Epithelial cell of prostate (primary cell): ENCODE results near the gene PRR23B.
"Not testable (repeated sequence)": the region's sequence is repeated elsewhere in the genome, so short reads cannot be mapped to it uniquely, and the experiment has no call there.

Source experiments
- DNase-seq: peaks from one replicate; pipeline ENCODE4 v3.0.0-alpha.2; 2011; ENCODE audit warnings: low read depth, low spot score
- H3K27ac ChIP-seq: fragments of 450-650 bp; 2 replicates; pipeline ENCODE4 v1.5.1; 2017; ENCODE audit warnings: mild to moderate bottlenecking

The PRR23B gene

DNA sequence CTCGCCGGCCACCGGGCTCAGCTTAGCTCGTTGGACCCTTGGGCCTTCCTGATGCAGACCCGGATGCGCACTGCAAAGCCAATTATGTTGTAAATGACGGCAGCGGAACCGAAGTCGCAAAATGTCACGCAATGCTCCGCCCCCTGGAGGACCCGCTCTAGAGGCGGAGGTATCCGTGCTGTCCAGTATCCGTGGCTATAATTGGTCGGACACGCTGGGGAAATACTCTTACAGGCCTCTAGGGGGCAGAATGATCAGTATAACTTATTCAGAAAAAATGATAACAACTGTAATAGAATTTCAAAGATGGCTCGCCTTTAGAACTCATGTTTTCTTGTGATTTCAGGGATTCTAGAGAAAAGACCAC, at the start of gene PRR23B:
TSS of gene PRR23B (minus strand) at position 59 of the 367 bp plus-strand sequence. CDS start 265 bp downstream, outside the sequence.
- DNase-seq: no peak
- H3K27ac ChIP-seq: no peak within 1 kb of the TSS

DNA sequence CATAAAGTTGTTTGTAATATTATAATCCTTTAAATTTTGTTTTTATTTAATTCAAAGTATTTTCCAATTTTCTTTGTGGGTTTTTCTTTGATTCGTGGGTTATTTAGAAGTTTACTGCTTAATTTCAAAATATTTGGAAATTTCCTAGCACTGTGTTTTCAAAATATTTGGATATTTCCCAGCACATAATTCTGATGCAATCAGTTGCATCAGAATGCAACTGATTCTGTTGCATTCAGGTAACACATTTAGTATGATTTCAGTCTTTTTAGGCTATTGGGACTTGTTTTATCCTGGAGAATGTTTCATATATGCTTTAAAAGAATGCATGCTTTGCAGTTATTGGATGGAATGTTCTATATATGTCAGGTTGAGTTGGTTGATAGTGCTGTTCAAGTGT, 42.2 kb upstream of the PRR23B start:
- H3K27ac ChIP-seq: no peak overlapping the region
- DNase-seq: no peak

DNA sequence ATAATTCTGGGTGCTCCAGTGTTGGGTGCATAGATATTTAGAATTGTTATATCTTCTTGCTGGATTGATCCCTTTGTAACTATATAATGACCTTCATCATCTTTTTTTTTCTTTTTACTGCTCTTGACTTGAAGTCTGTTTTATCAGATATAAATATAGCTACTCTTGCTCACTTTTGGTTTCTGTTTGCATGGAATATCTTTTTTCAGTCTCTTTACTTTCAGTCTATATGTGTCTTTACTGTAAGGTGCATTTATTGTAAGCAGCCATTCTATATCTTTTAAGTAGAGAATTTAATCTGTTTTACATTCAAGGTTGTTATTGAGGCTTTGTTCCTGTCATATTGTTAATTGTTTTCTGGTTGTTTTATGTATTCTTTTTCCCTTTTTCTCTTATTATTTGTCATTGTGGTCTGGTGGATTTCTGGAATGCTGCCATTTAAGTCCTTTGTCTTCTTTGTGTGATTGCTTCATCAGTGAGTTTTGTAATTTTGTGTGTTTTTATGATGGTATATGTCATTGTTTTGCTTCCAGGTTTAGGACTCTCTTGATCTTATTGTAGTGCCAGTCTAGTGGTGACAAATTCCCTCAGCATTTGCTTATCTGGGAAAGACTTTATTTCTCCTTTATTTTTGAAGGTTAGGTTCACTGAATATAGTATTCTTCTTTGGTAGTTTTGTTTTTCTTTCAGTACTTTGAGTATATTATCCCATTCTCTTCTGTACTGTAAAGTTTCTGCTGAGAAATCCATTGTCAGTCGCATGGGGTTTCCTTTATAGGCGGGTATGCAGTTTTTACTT, 32.3 kb upstream of the PRR23B start:
- no peak overlapping the region for H3K27ac ChIP-seq
- DNase-seq: no peak

DNA sequence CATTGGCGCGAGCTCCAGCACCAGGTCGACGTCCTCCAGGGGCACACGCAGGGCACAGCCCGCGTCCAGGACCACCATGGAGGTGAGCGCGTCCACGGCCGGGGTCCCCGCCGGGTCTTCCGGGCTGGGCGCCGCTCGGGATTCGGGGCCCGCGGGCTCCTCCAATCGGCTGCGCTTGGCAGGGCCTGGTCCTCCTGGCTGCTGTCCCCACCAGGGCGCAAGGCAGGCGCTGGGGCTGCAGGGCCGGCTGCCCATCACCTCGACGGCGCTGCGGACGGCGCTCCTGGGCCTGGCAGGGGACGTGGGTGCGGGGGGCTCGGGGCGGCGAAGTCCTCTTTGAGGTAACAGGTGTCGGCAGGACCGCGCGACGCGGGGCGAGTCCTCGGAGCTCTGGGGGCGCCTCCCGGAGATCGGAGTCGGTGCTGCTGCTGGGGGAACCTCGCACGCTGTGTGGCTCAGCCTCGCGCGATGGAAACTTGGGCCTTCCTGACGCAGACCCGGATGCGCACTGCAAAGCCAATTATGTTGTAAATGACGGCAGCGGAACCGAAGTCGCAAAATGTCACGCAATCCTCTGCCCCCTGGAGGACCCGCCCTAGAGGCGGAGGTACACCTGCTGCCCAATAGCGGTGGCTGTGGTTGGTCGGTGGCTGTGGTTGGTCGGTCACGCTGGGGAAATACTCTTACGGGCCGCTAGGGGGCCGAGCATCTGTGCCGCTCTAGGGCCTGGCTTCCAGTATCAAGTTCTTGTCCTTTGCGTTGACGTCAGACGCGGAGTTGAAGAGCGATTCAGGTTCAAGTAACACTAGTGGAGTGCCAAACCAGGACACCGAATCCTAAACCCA, 23.9 kb upstream of the PRR23B start, which contains the start of gene PRR23C:
TSS of gene PRR23C (minus strand) at position 527 of the 845 bp plus-strand sequence. CDS start at position 255, 272 bp downstream.
- no peak for DNase-seq

DNA sequence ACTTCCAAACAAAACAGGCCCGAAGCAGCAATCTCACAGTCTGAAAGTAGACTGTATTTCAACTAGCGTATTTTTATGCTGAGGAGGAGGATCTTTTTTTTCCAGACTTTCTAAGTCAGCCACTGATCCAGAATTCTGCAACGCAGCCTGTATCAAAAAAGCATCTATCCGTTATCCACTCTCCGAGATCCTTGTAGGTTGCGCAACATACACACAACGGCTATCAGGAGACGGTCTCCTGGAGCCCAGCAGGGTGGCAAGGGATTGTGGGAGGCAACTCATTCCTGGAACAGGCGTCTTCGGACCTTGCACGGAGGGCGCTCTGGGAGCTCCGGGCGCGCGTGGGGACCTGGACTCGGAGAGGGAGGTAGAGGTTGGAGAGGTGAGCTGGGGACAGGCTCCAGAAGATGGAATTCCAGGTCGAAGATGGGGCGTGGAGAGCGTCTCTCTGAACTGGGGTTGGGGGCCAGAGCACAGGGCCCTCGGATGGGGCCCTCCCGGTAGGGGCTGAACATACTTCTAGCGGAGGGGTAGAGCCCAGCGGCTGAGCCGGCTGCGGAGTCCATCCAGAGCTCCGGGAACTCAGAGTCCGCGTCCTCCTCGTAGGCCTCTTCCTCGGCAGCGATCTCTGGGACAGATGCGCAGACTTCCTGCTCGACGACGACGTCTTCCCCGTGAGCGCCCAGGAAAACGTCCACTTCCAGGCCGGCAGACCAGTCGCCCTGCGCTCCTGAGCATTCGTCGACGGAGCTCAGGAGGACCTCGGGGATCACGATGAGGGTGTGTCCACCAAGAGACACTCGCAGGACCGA, 23.0 kb upstream of the PRR23B start:
- no peak for DNase-seq
- no peak overlapping the region for H3K27ac ChIP-seq

More for the DNA sequence above, 23.9 kb upstream of the PRR23B start, which contains the start of gene PRR23C:
- H3K27ac ChIP-seq: no peak within 1 kb of the TSS

DNA sequence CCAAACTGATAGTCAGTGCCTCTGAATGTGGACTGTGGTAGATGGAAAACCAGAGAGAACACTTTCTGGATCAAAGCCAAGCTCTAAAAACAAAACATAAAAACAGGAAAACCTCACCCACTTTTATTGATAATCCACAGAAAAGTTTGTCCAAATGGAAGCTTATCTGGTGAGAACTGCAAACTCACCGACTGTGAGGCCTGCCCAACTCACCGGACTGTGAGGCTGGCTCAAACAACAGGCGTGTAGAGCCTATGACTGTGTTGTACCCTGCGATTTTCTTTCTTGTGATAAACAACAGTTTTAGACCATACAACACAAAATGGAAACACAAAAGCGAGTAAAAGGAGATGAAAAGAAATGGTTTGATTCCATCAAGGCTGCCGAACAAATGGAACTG, 16.8 kb upstream of the PRR23B start:
- no peak overlapping the region for H3K27ac ChIP-seq
- DNase-seq: no peak

DNA sequence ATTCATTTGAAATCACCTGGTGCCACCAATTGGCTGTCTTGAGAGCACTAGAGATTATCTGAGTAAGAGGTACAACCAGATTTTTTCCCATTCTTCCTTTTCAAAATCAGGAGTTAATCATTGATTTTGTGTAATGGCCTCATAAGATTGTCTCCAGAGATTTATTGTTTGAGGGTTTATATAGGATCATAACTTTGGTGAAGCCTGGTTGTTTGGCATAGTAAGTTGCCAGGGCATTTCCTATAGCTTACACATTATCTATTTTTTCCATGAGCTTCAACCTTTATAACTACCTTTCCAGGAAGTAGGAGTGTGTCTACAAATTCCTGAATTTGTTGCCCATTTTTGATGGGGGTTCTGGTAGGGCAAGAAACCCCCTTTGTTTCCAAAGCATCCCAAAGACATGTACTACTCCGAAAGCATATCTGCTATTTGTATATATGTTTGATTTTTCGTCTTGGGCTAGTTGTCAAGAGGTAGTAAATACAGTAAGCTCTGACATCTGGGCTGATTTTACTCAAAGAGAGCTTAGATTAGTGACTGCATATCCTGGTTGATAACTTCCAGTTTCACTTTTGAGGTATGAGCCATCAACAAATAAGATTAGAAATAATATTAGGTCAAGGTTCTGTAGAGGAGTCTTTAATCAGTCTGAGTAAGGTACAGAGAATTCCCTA, 11.7 kb upstream of the PRR23B start:
- H3K27ac ChIP-seq: no peak overlapping the region
- DNase-seq: no peak

DNA sequence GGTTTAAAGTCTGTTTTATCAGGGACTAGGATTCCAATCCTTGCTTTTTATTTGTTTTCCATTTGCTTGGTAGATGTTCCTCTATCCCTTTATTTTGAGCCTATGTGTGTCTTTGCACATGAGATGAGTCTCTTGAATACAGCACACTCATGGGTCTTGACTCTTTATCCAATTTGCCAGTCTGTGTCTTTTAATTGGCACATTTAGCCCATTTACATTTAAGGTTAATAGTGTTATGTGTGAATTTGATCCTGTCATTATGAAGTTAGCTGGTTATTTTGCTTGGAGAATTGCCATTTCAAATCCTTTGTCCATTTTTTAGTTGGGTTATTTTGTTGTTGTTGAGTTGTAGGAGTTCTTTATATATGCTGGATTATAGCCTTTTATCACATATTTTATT, 9.8 kb upstream of the PRR23B start:
- not testable (repeated sequence) for DNase-seq, H3K27ac ChIP-seq

DNA sequence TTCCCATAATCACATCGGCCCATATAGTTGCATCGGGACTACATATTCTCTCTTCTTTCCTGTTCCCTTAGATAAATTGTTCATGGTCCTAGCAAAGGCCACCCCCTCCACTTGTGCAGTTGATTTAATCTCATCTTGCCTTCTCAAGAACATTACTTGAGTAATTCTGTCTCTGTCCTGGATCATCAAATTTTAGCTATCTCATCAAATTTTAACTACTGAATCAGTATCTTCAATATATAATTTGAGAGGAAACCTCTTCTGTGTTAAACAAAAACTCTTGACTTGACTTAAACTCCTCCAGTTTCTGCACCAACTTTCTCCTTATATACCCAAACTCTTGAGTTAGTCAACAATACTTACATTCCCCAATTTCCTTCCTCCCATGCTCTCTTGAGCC, 4.2 kb upstream of the PRR23B start:
- no peak for DNase-seq
- H3K27ac ChIP-seq: no peak overlapping the region

DNA sequence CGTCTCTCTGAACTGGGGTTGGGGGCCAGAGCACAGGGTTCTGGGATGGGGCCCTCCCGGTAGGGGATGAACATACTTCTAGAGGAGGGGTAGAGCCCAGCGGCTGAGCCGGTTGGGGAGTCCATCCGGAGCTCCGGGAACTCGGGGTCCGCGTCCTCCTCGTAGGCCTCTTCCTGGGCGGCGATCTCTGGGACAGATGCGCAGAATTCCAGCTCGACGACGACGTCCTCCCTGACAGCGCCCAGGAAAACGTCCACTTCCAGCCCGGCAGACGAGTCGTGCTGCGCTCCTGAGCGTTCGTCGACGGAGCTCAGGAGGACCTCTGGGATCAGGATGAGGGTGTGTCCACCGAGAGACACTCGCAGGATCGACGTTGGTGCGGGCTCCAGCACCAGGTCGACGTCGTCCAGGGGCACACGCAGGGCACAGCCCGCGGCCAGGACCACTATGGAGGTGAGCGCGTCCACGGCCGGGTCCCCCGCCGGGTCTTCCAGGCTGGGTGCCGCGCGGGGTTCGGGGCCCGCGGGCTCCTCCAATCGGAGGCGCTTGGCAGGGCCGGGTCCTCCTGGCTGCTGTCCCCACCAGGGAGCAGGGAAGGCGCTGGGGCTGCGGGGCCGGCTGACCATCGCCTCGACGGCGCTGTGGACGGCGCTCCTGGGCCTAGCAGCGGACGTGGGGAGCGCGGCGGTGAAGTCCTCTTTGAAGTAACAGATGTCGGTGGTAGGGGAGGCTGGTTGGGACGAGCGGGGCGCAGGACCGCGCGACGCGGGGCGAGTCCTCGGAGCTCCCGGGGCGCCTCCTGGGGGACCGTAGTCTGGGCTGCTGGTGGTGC, 474 bp downstream of the PRR23B start:
- no peak for DNase-seq
- no peak overlapping the region for H3K27ac ChIP-seq

DNA sequence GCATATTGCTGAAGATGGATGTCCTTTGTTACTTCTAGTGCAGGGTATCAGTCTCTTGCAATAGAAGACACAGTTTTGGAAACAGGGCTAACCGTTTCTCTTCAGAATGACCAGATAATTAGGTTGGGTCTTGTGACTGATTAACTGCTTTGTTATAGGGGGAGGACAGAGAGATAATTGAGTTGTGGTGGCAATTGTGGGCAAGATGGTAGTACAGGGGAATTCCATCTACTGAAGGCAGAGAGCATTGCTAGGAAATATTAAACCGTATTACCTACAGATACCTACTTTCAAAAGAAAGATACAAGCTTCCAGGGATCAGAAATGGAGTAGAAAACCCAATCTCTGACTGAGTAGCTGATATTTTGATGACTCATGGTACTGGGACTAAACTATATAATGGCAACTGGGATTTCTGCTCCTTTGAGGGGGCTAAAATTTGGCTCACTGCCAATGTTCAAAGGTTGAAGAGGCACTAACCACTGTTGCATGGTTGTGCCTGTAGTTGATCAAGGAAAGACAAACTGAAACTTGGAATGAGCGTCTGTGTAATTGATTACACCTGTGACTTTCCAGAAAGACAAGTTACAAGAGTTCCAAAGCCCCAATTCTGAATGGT, 4.2 kb downstream of the PRR23B start:
- no peak for DNase-seq
- H3K27ac ChIP-seq: no peak overlapping the region

DNA sequence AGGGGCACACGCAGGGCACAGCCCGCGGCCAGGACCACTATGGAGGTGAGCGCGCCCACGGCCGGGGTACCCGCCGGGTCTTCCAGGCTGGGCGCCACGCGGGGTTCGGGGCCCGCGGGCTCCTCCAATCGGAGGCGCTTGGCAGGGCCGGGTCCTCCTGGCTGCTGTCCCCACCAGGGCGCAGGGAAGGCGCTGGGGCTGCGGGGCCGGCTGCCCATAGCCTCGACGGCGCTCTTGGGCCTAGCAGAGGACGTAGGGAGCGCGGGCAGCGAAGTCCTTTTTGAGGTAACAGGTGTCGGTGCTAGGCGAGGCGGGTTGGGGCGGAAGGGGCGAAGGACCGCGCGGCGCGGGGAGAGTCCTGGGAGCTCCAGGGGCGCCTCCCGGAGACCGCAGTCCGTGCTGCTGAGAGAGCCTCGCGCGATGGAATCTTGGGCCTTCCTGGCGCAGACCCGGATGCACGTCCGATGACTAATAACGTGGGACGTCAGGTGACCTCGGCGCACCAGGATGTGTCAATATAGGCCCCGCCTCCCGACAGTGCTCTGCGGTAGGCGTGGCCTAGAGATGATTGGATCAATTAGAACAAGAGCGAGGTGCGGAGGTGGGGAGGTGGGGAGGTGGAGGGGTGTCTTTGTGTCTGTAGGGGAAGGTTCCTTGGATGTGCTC, 14.5 kb downstream of the PRR23B start, which contains the start of gene PRR23A:
TSS of gene PRR23A (minus strand) at position 218 of the 666 bp plus-strand sequence. CDS start at position 218, 0 bp downstream.
- no peak within 1 kb of the TSS for H3K27ac ChIP-seq
- no peak for DNase-seq

DNA sequence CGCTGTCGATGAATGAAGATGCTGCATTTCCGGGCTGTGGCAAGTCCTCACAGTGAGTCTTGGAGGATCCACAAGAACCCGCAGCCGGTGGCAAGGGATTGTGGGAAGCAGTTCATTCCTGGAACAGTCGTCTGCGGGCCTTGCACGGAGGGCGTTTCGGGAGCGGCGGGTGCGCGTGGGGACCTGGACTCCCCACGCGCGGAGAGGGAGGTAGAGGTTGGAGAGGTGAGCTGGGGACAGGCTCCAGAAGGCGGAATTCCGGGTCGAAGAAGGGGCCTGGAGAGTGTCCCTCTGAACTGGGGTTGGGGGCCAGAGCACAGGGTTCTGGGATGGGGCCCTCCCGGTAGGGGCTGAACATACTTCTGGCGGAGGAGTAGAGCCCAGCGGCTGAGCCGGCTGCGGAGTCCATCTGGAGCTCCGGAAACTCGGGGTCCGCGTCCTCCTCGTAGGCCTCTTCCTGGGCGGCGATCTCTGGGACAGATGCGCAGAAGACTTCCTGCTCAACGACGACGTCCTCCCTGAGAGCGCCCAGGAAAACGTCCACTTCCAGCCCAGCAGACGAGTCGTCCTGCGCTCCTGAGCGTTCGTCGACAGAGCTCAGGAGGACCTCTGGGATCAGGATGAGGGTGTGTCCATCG, 15.3 kb downstream of the PRR23B start:
- no peak overlapping the region for H3K27ac ChIP-seq
- no peak for DNase-seq

DNA sequence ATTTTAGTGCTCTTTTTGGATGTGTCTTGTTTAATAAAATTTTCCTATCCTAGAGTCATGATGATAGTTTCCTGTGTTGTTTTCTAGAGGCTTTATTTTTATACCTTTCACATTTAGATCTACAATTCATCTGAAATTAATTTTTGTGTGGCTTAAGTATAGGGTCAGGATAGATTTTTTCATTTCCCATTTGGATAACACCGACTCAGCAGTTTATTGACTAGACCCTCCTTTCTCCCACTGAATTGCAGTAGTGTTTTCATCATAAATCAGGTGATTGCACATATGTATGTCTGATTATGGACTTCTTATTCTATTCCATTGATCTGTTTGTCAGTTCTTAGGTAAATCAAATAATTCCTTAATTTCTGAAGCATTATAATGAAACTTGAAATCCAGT, 25.0 kb downstream of the PRR23B start:
- H3K27ac ChIP-seq: no peak overlapping the region
- no peak for DNase-seq

DNA sequence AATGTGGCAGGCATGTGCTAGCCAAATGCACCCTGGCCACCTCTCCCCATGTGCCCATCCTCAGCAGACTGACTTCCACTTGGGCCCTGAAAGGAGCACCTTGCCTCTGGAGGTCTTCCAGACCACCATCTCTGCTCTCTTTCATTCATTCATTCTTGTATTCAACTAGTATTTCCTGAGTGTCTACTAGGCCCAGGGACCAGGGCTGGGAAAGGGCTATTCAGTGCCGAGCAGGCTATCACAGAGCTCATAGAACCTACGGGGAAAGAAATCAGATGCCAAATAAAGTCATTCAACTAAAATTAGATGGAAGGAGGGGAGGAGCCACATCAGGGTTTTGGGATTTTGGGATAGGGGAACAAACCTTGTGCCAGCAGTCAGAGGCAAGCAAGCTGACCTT, 33.5 kb downstream of the PRR23B start:
- H3K27ac ChIP-seq: no peak overlapping the region
- no peak for DNase-seq

DNA sequence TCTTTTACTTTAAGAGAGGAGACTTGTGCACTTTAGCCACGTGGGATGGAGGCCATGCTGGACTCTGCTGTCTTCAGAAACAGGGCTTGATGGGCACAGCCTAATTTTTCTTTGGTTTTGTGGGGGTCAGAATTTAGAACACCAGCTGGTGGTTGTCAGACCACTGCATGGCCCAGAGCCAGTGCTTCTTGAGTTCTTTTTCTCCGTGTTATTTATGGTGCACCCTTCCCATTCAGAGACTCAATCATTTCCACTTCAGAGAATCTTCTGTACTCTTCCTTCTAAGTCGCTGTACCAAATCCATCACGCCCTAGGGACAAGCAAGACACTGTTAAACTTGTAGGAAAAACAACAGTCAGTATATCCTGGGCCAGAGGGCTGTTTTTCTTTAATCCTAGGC, 34.8 kb downstream of the PRR23B start:
- DNase-seq: no peak
- H3K27ac ChIP-seq: no peak overlapping the region

DNA sequence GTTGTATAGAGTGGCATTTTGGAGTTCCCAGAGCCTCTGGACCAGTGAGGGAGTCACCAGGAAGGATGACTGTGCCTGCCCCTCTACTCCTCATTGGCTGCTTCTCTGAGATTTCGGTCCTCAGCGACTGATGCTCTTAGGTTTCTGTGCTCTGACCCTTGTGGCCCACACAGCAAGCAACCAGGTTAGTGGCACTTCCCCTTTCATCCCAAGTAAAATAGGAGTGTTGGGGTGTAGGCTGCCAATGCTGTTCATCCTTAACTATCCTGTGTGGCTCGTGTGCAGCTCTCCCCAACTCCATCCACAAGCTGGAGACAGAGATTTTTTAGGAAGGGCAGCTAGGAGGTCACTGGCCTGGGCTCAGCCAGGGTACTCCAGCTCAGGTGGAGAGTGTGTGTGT, 35.9 kb downstream of the PRR23B start:
- no peak for DNase-seq
- no peak overlapping the region for H3K27ac ChIP-seq

DNA sequence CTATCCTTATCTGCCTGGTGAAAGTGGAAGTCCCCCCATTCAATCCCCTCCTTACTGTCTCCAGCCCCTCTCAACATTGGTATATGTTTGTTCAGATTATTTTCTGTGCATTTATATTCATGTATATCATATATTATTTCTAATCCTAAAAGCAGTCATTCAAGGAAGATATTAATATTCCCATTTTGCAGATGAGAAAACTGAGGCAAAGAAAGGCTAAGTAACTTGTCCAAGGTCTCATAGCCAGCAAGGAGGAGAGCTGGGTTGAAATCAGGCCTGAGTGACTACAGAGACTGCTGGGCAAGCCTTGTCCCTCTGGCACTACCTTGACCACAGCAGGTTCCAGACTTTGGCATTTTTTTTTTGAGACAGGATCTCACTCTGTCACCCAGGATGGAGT, 44.7 kb downstream of the PRR23B start:
- no peak overlapping the region for H3K27ac ChIP-seq
- no peak for DNase-seq
